HepG2 (cell line): Measurements from ENCODE around the gene RNU5B-1. TPM values are rescaled to one million over a fixed set of nuclear protein-coding genes. Genes with fewer than 3 reads are reported as not detected.
A peak's percentile ranks its signal among the peaks of the same experiment; 100 is the strongest.

ENCODE experiments used
- ATAC-seq: fragments of 200-7000 bp; cut with Tn5 transposase; 3 replicates; pipeline ENCODE4 v1.9.1; 2020; ENCODE audit warnings: mild to moderate bottlenecking, moderate library complexity
- BruUV-seq: library from RNA; stranded (reverse); fragments of 400-500 nt; replicated peaks from 2 replicates; lab custom pipeline; 2021; lab: Mats Ljungman, UMichigan
- CTCF ChIA-PET: fragments of 300-600 bp; formaldehyde crosslinking; extraction: SDS; loops from one replicate; lab custom pipeline; 2021; ENCODE audit warnings: low total read pairs, inconsistent platforms, low intra/inter-chr PET ratio; lab: Yijun Ruan, JAX
- POLR2A ChIA-PET: fragments of 350-600 bp; sonication (Branson Sonifier 250); formaldehyde crosslinking; loops from one replicate; lab custom pipeline; 2020; ENCODE audit warnings: antibody characterized with exemption, inconsistent platforms; lab: Yijun Ruan, JAX
- DNase-seq: peaks from one replicate; pipeline ENCODE4 v3.0.0-alpha.2; 2015; ENCODE audit warnings: low spot score
- FAIRE-seq: peaks from 3 replicates; lab custom pipeline; 2011; peaks lifted over from hg19 to GRCh38; lab: Jason Lieb, UNC
- H2AFZ ChIP-seq: one replicate; pipeline ENCODE4 v1.6.1; 2011; ENCODE audit warnings: low read length, inconsistent platforms
- H3K27ac ChIP-seq: fragments of 300-600 bp; 3 replicates; pipeline ENCODE4 v1.8.0; 2011; ENCODE audit warnings: mixed run types, mild to moderate bottlenecking, mixed read lengths, low read length, inconsistent platforms; ENCODE audit not compliant: insufficient read depth; ENCODE audit errors: extremely low read length
- H3K27me3 ChIP-seq, 2 experiments: fragments of 200-600 bp in 1 of 2; 2 replicates in 1 of 2; 3 replicates in 1 of 2; pipeline versions ENCODE4 v1.6.0 to v1.8.0; 2011; ENCODE audit warnings: low read length in 2 of 2, mild to moderate bottlenecking in 2 of 2, moderate library complexity in 2 of 2, inconsistent platforms in 1 of 2; ENCODE audit not compliant: insufficient read depth in 2 of 2, control insufficient read depth in 1 of 2
- H3K36me3 ChIP-seq, 2 experiments: fragments of 200-600 bp in 1 of 2; replicated peaks in 1 of 2; 2 replicates in 1 of 2; 3 replicates in 1 of 2; pipeline versions ENCODE4 v1.5.1 to v1.8.0; 2011; ENCODE audit warnings: low read length in 2 of 2, inconsistent platforms in 1 of 2; ENCODE audit not compliant: insufficient read depth in 2 of 2, control insufficient read depth in 1 of 2
- H3K4me1 ChIP-seq: 2 replicates; pipeline ENCODE4 v1.5.1; 2012; ENCODE audit warnings: low read length, inconsistent platforms; ENCODE audit not compliant: insufficient read depth
- H3K4me2 ChIP-seq: 2 replicates; pipeline ENCODE4 v1.6.0; 2011; ENCODE audit warnings: low read depth, low read length, inconsistent platforms
- H3K4me3 ChIP-seq, 3 experiments: fragments of 200-600 bp in 1 of 3; sonication (generic), shearing (Covaris generic) in 1 of 3; replicated peaks in 1 of 3; 2 replicates each; pipeline ENCODE4 v1.5.1; 2011 to 2016; ENCODE audit warnings: low read length in 3 of 3, inconsistent platforms in 2 of 3, low read depth in 2 of 3, mild to moderate bottlenecking in 2 of 3, control low read depth in 1 of 3, mixed read lengths in 1 of 3; ENCODE audit not compliant: insufficient read depth in 1 of 3
- H3K79me2 ChIP-seq: one replicate; pipeline ENCODE4 v1.6.1; 2011; ENCODE audit warnings: low read length, inconsistent platforms; ENCODE audit not compliant: insufficient read depth
- H3K9ac ChIP-seq: 2 replicates; pipeline ENCODE4 v1.6.0; 2011; ENCODE audit warnings: mild to moderate bottlenecking, low read depth, low read length, inconsistent platforms; ENCODE audit not compliant: insufficient read depth
- H3K9me3 ChIP-seq: 2 replicates; pipeline ENCODE4 v1.5.1; 2012; ENCODE audit warnings: mild to moderate bottlenecking, low read length
- H4K20me1 ChIP-seq: 2 replicates; pipeline ENCODE4 v1.6.0; 2011; ENCODE audit warnings: inconsistent platforms, mild to moderate bottlenecking, low read length, moderate library complexity; ENCODE audit not compliant: insufficient read depth
- RBM22 ChIP-seq: fragments of 200-400 bp; formaldehyde crosslinking; optimal IDR thresholded peaks from 2 replicates; pipeline ENCODE3; 2017; ENCODE audit warnings: mild to moderate bottlenecking, low read length, moderate library complexity
- TGIF2 ChIP-seq: IDR thresholded peaks from 2 replicates; pipeline ENCODE4 v1.6.1; 2016; ENCODE audit warnings: control low read depth, missing compliant biosample characterization
- WGBS: methylation state at CpG from one replicate; pipeline ENCODE4 v1.1.6; 2017; ENCODE audit warnings: low lambda C conversion rate; 5-methylcytosine and 5-hydroxymethylcytosine counted together
- in situ Hi-C: cut with HindIII; loops from 2 replicates; pipeline ENCODE4 v1.10.0; 2017; ENCODE audit warnings: low pct_unique_long_range_greater_than_20kb; ENCODE audit not compliant: extremely low pct_ligation_motif_present
- intact Hi-C: fragments of 100-400 bp; cut with micrococcal nuclease; formaldehyde crosslinking; loops from one replicate; pipeline ENCODE4 v1.10.0; 2022; ENCODE audit not compliant: unreplicated experiment
- polyA plus RNA-seq, 8 experiments: library from polyadenylated mRNA; depleted of rRNA in 3 of 8; stranded (reverse) in 7 of 8; unstranded in 1 of 8; fragments of >200 nt; fragmentation: Illumina TruSeq in 4 of 8; extraction: Trizol in 4 of 8; gene quantifications; 2 replicates each; pipeline versions ENCODE4 v1.2.1 to v1.2.3, GENCODE V29; 2011 to 2016; ENCODE audit warnings: low read depth in 4 of 8, missing spikeins in 1 of 8, mixed read lengths in 1 of 8; ENCODE audit not compliant: insufficient read depth in 1 of 8
- total RNA-seq, 5 experiments: library from RNA; depleted of rRNA; stranded (reverse); fragments of >200 nt; fragmentation: Illumina TruSeq; extraction: Trizol; gene quantifications; 2 replicates each; pipeline ENCODE4 v1.2.3, GENCODE V29; 2016; ENCODE audit warnings: low read depth in 1 of 5
- TF ChIP-seq, protein P1 (sequence below): sonication (generic); formaldehyde crosslinking; IDR thresholded peaks from 2 replicates; pipeline ENCODE4 v1.5.1; 2020; ENCODE audit warnings: mild to moderate bottlenecking, missing genetic modification reagents, moderate library complexity

Gene RNU5B-1
- total and polyA plus RNA-seq, 2 of the 13 experiments (the other 11 are each of a cell fraction or from before 2014, with no cell fraction given) = 1,646 TPM; not detected in 1

- no peak overlapping the region for H3K9ac ChIP-seq
- TF ChIP-seq RBM22 (peak; percentile 39), TGIF2 (CRISPR knock-in tag) (no peak)
- TF ChIP-seq, protein P1, sequence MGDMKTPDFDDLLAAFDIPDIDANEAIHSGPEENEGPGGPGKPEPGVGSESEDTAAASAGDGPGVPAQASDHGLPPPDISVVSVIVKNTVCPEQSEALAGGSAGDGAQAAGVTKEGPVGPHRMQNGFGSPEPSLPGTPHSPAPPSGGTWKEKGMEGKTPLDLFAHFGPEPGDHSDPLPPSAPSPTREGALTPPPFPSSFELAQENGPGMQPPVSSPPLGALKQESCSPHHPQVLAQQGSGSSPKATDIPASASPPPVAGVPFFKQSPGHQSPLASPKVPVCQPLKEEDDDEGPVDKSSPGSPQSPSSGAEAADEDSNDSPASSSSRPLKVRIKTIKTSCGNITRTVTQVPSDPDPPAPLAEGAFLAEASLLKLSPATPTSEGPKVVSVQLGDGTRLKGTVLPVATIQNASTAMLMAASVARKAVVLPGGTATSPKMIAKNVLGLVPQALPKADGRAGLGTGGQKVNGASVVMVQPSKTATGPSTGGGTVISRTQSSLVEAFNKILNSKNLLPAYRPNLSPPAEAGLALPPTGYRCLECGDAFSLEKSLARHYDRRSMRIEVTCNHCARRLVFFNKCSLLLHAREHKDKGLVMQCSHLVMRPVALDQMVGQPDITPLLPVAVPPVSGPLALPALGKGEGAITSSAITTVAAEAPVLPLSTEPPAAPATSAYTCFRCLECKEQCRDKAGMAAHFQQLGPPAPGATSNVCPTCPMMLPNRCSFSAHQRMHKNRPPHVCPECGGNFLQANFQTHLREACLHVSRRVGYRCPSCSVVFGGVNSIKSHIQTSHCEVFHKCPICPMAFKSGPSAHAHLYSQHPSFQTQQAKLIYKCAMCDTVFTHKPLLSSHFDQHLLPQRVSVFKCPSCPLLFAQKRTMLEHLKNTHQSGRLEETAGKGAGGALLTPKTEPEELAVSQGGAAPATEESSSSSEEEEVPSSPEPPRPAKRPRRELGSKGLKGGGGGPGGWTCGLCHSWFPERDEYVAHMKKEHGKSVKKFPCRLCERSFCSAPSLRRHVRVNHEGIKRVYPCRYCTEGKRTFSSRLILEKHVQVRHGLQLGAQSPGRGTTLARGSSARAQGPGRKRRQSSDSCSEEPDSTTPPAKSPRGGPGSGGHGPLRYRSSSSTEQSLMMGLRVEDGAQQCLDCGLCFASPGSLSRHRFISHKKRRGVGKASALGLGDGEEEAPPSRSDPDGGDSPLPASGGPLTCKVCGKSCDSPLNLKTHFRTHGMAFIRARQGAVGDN (CRISPR knock-in tag) = peak; percentile 38
- intact Hi-C loops (no loop called here), in situ Hi-C loops (no loop called here)
- 0 out of 2 replicates have a peak, but pooled peaks cover 5% of the 10 kb centered on the region for H4K20me1 ChIP-seq
- ChIA-PET CTCF (no interaction called here), POLR2A (interaction anchor here (0.6 kb wide), 1 partner anchor 32 kb away, joined by 4 read pairs; no protein-coding TSS in a partner anchor)
- no peaks in the 10 kb centered on the region for H3K27me3 ChIP-seq
- H3K79me2 ChIP-seq = peaks cover 29% of the 10 kb centered on the region
- DNase-seq = no peak
- H3K4me2 ChIP-seq = no peak overlapping the region
- peaks cover 0 to 11% of the 10 kb centered on the region in 2 experiments; a peak in 4 of 5 replicates for H3K36me3 ChIP-seq
- H3K4me3 ChIP-seq = no peak overlapping the region
- no TSS peak for BruUV-seq
- H2AFZ ChIP-seq = no peak overlapping the region
- H3K9me3 ChIP-seq = no peaks in the 10 kb centered on the region
- H3K27ac ChIP-seq = no peak overlapping the region
- peak; percentile 36; the same call in 1 of the 3 replicates for ATAC-seq
- H3K4me1 ChIP-seq = peaks cover 55% of the 10 kb centered on the region
- FAIRE-seq = no peak
- WGBS = 90% methylated on average over 9 of the region's 9 CpGs
Observed at GRCh38 chr15:65342493-65342892, 38.0 kb downstream of the RNU5B-1 start.
